ENCODE measurements around the gene GARIN5A. TPM values are rescaled to one million over a fixed set of nuclear protein-coding genes. Genes with fewer than 3 reads are reported as not detected.

GARIN5A gene
- polyA plus RNA-seq (2012; ENCODE audit: missing spikeins), result 0.70 TPM

DNA sequence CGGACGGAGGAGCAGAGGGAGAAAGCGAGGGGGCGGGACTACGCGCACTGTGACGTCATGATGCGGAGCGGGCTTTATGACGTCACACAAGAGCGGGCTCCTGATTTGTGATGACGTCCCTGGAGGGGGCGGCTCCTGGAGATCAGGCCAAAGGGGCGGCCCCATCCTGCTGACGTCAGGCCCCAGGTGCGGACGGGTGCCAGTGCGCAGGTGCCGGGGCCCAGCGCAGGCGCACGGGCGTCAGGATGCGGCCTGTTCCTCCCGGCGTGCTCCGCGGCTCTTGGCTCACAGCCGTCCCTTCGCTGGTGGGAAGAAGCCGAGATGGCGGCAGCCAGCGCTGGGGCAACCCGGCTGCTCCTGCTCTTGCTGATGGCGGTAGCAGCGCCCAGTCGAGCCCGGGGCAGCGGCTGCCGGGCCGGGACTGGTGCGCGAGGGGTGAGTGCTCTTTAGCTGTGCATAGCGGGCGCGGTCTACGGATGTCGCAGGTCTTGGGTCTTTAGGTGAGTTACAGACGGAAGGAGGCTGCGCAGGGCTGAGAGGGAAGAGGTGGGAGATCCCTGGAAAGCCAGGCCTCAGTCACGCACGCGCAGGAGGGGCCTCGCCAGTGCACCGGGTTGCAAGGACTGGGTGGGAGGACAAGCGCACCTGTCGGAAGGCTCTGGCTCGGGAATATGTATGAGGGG, at the start of gene GARIN5A, which contains the start of gene EMC10:
GARIN5A (minus strand) TSS at position 625 of the 683 bp plus-strand sequence; CDS start at position 165, 460 bp downstream.
EMC10 (plus strand) TSS at position 284 of the 683 bp plus-strand sequence; CDS start at position 322, 38 bp downstream.
- FAIRE-seq, result peak; percentile 94
- peak; percentile 98 for TF ChIP-seq POLR2AphosphoS5 (IDR thresholded peaks at IDR 0.05; ENCODE audit: low read depth, low read length)
- peak; percentile 93 for TF ChIP-seq TAF1 (IDR thresholded peaks at IDR 0.05; ENCODE audit: borderline replicate concordance, low read depth, low read length)
- TF ChIP-seq POLR2A (IDR thresholded peaks at IDR 0.05; ENCODE audit: low read depth, low read length), result peak; percentile 99
- DNase-seq (ENCODE audit: insufficient read length), result peak; percentile 100

DNA sequence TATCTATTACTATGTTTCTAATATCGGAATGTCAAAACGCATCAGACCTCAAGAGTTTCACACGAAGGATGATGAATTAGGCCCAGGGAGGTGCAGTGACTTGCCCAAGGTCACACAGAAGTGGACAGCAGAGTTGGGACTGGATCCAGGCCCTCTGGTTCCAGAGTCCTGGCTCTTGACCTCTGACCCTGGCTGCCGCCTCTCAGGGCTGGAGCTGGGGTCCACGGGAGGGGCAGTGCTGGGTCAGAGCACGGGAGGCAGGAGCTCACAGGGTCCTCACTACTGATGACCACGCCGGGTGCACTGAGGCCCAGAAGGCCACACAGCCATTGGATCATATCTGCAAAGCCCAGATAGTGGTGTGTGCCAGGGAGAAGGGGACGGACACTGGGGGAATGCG, 46.2 kb upstream of the GARIN5A start:
- FAIRE-seq, result no peak
- no peak for TF ChIP-seq TAF1 (IDR thresholded peaks at IDR 0.05; ENCODE audit: borderline replicate concordance, low read depth, low read length)
- TF ChIP-seq POLR2A (IDR thresholded peaks at IDR 0.05; ENCODE audit: low read depth, low read length), result no peak
- DNase-seq (ENCODE audit: insufficient read length), result no peak

DNA sequence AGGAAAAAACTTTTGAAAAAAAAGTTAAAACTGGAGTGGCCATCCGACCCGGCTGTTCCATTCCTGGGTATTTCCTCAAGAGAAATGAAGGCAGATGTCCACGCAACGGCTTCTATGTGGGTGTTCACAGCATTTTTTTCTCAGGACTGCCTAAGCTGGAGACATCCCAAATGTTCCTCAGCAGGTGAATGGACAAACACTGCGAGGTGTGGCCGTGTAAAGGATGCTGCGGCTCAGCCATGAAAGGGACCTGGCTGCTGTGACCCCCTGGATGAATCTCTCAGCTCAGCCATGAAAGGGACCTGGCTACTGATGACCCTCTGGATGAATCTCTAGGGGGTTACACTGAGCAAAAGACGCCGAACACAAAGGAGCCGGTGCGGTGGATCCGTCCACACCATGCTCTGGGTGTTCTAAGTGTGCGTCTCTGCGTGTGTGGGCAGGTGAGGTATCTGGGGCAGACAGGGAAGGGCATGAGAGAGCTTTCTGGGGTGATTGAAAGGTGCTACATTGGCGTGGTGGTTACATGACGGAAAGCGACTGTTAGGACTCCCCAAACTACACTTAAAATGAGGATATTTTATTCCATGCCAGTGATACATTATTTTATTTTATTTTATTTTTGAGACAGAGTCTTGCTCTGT, 44.3 kb upstream of the GARIN5A start:
- TF ChIP-seq POLR2AphosphoS5 (IDR thresholded peaks at IDR 0.05; ENCODE audit: low read depth, low read length) (no peak), TAF1 (IDR thresholded peaks at IDR 0.05; ENCODE audit: borderline replicate concordance, low read depth, low read length) (no peak), POLR2A (IDR thresholded peaks at IDR 0.05; ENCODE audit: low read depth, low read length) (no peak)
- no peak for DNase-seq (ENCODE audit: insufficient read length)
- FAIRE-seq, result no peak

DNA sequence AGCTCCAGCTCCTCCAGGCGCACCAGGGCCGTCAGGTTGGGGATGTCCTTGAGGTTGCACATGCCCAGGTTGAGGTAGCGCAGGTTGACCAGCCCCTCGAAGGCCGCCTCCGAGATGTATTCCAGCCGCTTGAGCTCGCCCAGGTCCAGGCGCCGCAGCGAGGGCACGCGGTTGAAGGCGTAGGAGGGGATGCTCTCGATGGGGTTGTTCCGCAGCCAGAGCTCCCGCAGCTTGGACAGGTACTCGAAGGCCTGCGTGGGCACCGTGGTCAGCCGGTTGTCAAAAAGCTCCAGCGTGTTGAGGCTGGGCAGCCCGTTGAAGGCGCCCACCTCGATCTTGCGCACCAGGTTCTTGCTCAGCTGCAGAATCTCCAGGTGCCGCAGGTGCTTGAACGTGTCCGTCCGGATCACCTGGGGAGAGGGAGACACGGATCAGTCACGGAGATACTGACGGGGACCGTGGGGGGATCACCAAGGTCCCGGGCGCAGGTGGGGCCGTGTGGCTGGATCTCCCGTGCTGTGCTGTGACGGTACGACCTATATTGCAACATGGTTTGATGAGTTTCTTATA, 42.4 kb upstream of the GARIN5A start:
- FAIRE-seq, result no peak
- no peak for DNase-seq (ENCODE audit: insufficient read length)
- no peak for TF ChIP-seq POLR2AphosphoS5 (IDR thresholded peaks at IDR 0.05; ENCODE audit: low read depth, low read length)
- no peak for TF ChIP-seq POLR2A (IDR thresholded peaks at IDR 0.05; ENCODE audit: low read depth, low read length)
- no peak for TF ChIP-seq TAF1 (IDR thresholded peaks at IDR 0.05; ENCODE audit: borderline replicate concordance, low read depth, low read length)

DNA sequence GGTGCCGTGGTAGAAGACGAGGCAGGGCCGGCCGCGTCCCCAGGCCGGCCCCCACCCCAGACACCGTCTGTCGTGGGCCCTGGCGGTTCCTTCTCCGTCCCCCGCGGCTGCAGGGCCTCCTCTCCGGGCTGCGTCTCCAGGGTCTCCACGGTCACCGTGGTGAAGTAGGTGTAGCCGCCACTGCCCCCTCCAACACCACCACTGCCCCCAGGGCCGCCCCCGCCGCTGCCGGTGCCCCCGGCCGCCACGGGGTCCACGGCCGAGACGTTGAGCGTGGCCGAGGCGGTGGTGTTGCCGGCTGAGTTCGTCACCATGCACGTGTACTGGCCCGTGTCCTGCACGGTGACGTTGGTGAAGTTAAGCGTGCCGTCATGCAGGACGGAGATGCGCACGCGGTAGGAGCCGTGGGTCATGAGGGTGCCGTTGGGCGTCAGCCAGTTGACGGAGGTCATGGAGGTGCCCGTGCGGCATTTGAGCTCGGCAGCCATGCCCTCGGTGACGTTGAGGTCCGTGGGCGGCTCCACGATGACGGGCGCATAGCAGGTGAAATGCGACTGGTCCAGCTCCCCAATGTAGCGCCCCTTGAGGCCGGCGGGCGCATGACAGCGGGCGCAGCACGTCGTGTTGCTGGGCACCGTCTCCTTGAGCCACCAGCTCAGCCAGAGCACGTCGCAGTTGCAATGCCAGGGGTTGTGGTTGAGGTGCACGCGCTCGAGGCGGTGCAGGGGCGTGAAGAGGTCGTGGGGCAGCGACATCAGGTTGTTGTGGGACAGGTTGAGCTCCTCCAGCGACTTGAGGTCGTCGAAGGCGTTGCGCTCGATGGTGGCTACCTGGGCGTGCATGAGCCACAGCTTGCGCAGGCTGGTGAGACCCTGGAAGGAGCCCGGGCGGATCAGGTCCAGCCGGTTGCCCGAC, 41.7 kb upstream of the GARIN5A start:
- DNase-seq (ENCODE audit: insufficient read length), result no peak
- no peak for TF ChIP-seq POLR2AphosphoS5 (IDR thresholded peaks at IDR 0.05; ENCODE audit: low read depth, low read length)
- 0 out of 2 replicates have a peak, but pooled peaks have one; percentile 7 for TF ChIP-seq POLR2A (IDR thresholded peaks at IDR 0.05; ENCODE audit: low read depth, low read length)
- TF ChIP-seq TAF1 (IDR thresholded peaks at IDR 0.05; ENCODE audit: borderline replicate concordance, low read depth, low read length), result no peak
- FAIRE-seq, result no peak

DNA sequence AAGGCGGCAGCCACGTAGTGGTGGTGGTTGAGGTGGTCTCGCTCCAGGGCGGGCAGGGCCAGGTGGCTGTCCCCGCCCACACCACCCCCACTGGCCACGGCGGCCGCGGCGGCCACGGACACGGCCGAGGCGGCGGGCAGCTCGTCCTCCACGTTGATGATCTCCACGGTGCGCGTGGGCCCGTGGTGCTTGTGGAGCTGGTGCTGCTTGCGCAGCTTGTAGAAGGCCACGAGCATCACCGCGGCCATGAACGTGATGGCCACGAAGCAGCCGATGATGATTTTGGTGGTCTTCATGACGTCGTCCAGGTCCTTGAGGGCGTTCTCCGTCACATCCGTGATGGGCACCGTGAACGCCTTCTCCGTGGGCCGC, 41.0 kb upstream of the GARIN5A start:
- TF ChIP-seq POLR2AphosphoS5 (IDR thresholded peaks at IDR 0.05; ENCODE audit: low read depth, low read length) (no peak), POLR2A (IDR thresholded peaks at IDR 0.05; ENCODE audit: low read depth, low read length) (no peak), TAF1 (IDR thresholded peaks at IDR 0.05; ENCODE audit: borderline replicate concordance, low read depth, low read length) (no peak)
- FAIRE-seq (no peak), DNase-seq (ENCODE audit: insufficient read length) (no peak)

DNA sequence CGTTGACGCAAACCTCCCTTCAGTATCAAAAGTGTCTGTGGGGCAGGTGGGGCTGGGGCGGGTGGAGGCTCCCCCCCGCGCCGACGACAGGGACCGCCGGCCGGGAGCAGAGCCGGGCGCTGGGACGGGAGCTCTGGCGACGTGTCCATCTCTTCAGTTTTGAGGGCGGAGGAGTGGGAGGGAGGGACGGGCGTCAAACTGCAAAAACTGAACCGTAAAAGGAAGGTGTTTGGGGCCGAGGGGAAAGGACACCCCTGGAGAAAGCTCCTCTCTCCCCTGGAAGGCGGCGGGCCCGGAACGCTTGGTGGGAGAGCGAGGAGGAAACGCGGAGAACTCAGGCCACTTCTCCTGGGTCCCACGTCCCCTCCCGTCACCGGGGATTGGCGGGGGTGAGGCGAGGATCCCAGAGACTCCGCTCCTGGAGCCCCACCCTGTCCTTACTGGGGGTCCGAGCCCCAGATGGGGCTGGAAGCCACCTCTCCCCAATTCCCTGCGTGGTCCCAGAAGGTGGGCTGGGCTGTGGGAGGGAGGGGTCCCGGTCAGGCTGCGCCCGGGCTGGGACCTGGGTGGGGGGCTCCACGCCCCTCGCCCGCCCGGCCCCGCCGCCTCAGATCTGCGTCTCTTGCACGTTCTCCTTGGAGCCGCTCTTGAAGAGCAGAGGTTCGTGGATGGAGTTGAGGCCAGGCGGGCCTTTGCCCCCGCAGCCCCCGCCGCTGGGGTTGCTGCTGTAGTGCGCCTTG, 40.5 kb upstream of the GARIN5A start:
- no peak for DNase-seq (ENCODE audit: insufficient read length)
- FAIRE-seq, result no peak
- TF ChIP-seq POLR2A (IDR thresholded peaks at IDR 0.05; ENCODE audit: low read depth, low read length) (no peak), POLR2AphosphoS5 (IDR thresholded peaks at IDR 0.05; ENCODE audit: low read depth, low read length) (no peak)

DNA sequence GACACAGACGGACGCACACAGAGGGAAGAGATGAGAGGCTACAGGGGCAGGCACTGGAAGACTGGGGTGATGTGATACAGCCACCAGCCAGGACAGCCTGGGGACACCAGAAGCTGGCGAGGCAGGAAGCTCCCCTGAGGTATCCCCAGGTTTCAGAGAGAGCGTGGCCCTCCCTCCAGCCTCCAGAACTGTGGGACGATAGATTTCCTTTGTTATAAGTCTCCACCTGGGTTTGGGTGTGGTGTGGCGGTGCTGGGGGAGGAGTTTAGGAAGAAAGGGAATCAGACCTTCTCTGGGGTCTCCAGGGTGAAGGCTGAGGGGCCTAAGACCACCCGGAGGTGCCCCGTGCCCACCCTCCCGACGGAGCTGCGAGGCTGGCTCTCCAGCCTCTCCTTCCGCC, 39.8 kb upstream of the GARIN5A start:
- DNase-seq (ENCODE audit: insufficient read length) (no peak), FAIRE-seq (no peak)
- TF ChIP-seq POLR2A (IDR thresholded peaks at IDR 0.05; ENCODE audit: low read depth, low read length), result no peak
- no peak for TF ChIP-seq POLR2AphosphoS5 (IDR thresholded peaks at IDR 0.05; ENCODE audit: low read depth, low read length)
- TF ChIP-seq TAF1 (IDR thresholded peaks at IDR 0.05; ENCODE audit: borderline replicate concordance, low read depth, low read length), result no peak

DNA sequence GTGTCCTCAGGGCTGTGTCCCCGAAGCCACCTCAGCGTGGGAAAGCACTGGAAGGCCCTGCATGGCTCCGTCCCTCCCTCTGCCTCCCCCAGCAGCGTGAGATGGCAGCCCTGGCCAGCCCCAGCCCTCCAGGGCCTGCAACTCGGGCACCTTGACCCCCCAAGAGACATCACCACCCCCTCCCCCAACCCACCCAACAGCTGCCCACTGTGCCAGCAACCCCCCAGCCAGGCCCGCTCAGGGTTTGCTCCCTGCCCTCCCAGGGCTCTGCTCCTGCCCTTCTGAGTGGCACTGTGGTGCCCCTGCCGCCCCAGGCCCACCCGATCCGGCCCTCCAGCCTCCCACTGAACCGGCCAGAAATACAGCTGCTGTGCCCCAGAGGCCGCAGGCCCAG, 38.5 kb upstream of the GARIN5A start:
- FAIRE-seq, result no peak
- DNase-seq (ENCODE audit: insufficient read length), result no peak
- TF ChIP-seq POLR2A (IDR thresholded peaks at IDR 0.05; ENCODE audit: low read depth, low read length), result no peak
- TF ChIP-seq TAF1 (IDR thresholded peaks at IDR 0.05; ENCODE audit: borderline replicate concordance, low read depth, low read length), result no peak
- TF ChIP-seq POLR2AphosphoS5 (IDR thresholded peaks at IDR 0.05; ENCODE audit: low read depth, low read length), result no peak

DNA sequence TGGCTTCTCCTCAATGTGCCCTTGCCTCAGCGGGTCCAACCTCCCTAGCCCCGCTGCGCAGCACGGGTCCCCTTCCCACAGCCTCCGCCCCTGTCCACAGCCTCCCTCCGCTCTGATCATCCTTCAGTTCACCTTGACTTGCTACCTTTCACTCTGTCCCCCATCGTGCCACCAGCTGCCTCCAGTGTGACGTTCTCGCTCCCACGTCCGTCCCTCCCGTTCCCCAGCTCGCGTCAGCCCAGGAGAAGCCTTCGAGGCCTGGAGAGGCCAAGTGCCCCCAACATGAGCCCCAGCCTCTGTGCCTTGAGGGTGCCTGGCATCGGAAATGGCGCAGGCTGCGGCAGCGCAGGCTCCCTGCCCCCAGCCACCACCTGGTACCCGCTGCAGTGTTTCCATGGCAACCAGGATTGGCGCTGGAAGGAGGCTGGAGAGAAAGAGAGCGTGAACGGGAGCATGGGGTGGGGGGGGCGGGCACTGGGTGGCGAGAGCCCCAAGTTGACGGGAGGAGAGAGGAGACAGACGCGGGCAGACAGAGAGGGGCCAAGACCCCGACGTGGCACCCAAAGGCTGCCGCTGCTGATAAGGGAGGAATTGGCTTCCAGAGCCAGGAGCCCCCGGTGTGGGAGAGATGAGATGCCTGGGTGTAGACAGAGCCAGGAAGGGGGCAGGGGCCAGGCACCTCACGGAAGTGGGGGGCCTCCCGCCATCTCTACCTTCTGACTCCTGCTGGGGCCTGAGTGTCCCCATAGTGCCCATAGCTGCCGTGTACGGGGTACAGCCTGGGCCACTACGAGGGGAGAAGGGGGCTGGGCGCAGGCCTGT, 37.9 kb upstream of the GARIN5A start:
- DNase-seq (ENCODE audit: insufficient read length), result no peak
- no peak for FAIRE-seq
- TF ChIP-seq POLR2AphosphoS5 (IDR thresholded peaks at IDR 0.05; ENCODE audit: low read depth, low read length), result no peak
- no peak for TF ChIP-seq TAF1 (IDR thresholded peaks at IDR 0.05; ENCODE audit: borderline replicate concordance, low read depth, low read length)
